Sigmoid colon (tissue), 7 donors: ENCODE results near the gene TMEM26. TPM values are rescaled to one million over a fixed set of nuclear protein-coding genes. Genes with fewer than 3 reads are reported as not detected.

Experiments
- DNase-seq: peaks from one replicate; pipeline ENCODE4 v3.0.0-alpha.2; 2019
- H3K27ac ChIP-seq, 4 donors: fragments of 200-600 bp; sonication (generic); one replicate each; pipeline ENCODE4 v1.5.1; 2016 to 2019; ENCODE audit warnings: mild to moderate bottlenecking in 1 of 4
- H3K27me3 ChIP-seq, 3 donors: fragments of 200-600 bp; sonication (generic); one replicate each; pipeline ENCODE4 v1.5.1; 2019; ENCODE audit warnings: mild to moderate bottlenecking in 1 of 3
- H3K36me3 ChIP-seq, 4 donors: fragments of 200-600 bp; sonication (generic); one replicate each; pipeline ENCODE4 v1.5.1; 2016 to 2019
- H3K4me1 ChIP-seq, 4 donors: fragments of 200-600 bp; sonication (generic); one replicate each; pipeline ENCODE4 v1.5.1; 2017 to 2019
- H3K4me3 ChIP-seq, 4 donors: fragments of 200-600 bp; sonication (generic); one replicate each; pipeline ENCODE4 v1.5.1; 2017 to 2019; ENCODE audit warnings: mild to moderate bottlenecking in 2 of 4, moderate library complexity in 1 of 4
- H3K9me3 ChIP-seq, 4 donors: fragments of 200-600 bp in 3 of 4; sonication (generic) in 3 of 4; one replicate each; pipeline versions ENCODE4 v1.5.1 to v1.6.1; 2013 to 2019
- CTCF ChIP-seq, 4 experiments: fragments of 450-650 bp in 3 of 4; fragments of 200-600 bp in 1 of 4; IDR thresholded peaks; one replicate each; pipeline ENCODE4 v1.5.1; 2016 to 2019; ENCODE audit warnings: antibody characterized with exemption in 4 of 4, mild to moderate bottlenecking in 3 of 4, moderate library complexity in 2 of 4
- EP300 ChIP-seq, 4 donors: sonication (generic); formaldehyde crosslinking; IDR thresholded peaks; one replicate each; pipeline ENCODE4 v1.6.1; 2017; ENCODE audit warnings: antibody characterized with exemption in 4 of 4
- POLR2A ChIP-seq, 2 donors: fragments of 450-650 bp; IDR thresholded peaks; one replicate each; pipeline ENCODE4 v1.6.1; 2016; ENCODE audit warnings: antibody characterized with exemption in 2 of 2, mild to moderate bottlenecking in 2 of 2, moderate library complexity in 2 of 2
- POLR2AphosphoS5 ChIP-seq, 4 donors: sonication (generic); formaldehyde crosslinking; IDR thresholded peaks; one replicate each; pipeline ENCODE4 v1.6.1; 2017; ENCODE audit warnings: antibody characterized with exemption in 4 of 4
- WGBS, 2 donors: extraction: QIAGEN DNeasy Blood & Tissue Kit; methylation state at CpG; one replicate each; pipeline ENCODE4 v1.1.7; 2013; 5-methylcytosine and 5-hydroxymethylcytosine counted together
- intact Hi-C: fragments of 100-400 bp; cut with DNase I; formaldehyde crosslinking; loops from one replicate; pipeline ENCODE4 v1.15.1; 2023
- polyA plus RNA-seq, 3 donors: library from polyadenylated mRNA; stranded (reverse); fragments of 200-250 nt; gene quantifications; one replicate each; pipeline ENCODE4 v1.2.3, GENCODE V29; 2013
- total RNA-seq, 4 donors: library from RNA; depleted of rRNA; stranded (reverse); fragments of >200 nt; gene quantifications; one replicate each; pipeline ENCODE4 v1.1.0, GENCODE V29; 2016
- donor health status: healthy with polysubstance abuse.
- donor health status: Bipolar disorder and iron deficiency.
- donor health status: healthy.

Gene TMEM26
- total and polyA plus RNA-seq, 7 donors: under 0.01 to 2.3 (median 0.36) TPM

GRCh38 chr10:61486738-61487396 is 33.7 kb upstream of the TMEM26 start:
- no peaks in the 10 kb centered on the region for H3K9me3 ChIP-seq
- H3K36me3 ChIP-seq: no peaks in the 10 kb centered on the region
- H3K4me1 ChIP-seq: no peaks in the 10 kb centered on the region
- TF ChIP-seq CTCF (IDR thresholded peaks at IDR 0.05) (no peak), EP300 (IDR thresholded peaks at IDR 0.05) (no peak)
- H3K27me3 ChIP-seq: no peaks in the 10 kb centered on the region
- H3K4me3 ChIP-seq: no peak overlapping the region
- 79 to 89% methylated on average over 2 of the region's 2 CpGs for whole genome bisulfite sequencing, 2 donors
- no peak overlapping the region for H3K27ac ChIP-seq
- no peak for DNase-seq
- intact Hi-C loops: no loop called here

DNA sequence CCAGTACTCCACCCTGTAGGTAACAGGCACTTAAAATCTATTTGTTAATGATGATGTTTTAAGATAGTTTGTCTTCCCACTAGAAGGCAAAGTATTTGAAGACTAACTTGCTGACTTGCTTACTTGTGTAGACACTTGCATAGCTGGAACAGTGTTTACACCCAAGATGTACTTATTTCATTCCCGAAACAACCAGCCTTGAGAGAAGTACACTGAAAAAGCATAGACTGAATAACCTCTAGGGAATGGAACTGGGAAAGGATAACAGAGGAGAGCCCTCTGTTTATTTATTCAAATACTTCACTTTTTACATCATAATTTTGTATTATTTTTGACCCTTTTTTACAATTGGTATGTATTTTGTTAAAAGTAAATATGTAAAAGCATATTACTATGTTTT is 33.1 kb upstream of the TMEM26 start:
- no peak for TF ChIP-seq POLR2A (IDR thresholded peaks at IDR 0.05)
- no peak for TF ChIP-seq EP300 (IDR thresholded peaks at IDR 0.05)
- TF ChIP-seq CTCF (IDR thresholded peaks at IDR 0.05): no peak
- TF ChIP-seq POLR2AphosphoS5 (IDR thresholded peaks at IDR 0.05): no peak
- no peaks in the 10 kb centered on the region for H3K27me3 ChIP-seq
- H3K4me1 ChIP-seq: no peaks in the 10 kb centered on the region
- WGBS, 2 donors: 80 to 86% methylated on average over 1 of the region's 1 CpG
- H3K4me3 ChIP-seq: no peak overlapping the region
- DNase-seq: no peak
- H3K27ac ChIP-seq: no peak overlapping the region
- intact Hi-C loops: no loop called here
- H3K9me3 ChIP-seq: no peaks in the 10 kb centered on the region
- no peaks in the 10 kb centered on the region for H3K36me3 ChIP-seq

DNA sequence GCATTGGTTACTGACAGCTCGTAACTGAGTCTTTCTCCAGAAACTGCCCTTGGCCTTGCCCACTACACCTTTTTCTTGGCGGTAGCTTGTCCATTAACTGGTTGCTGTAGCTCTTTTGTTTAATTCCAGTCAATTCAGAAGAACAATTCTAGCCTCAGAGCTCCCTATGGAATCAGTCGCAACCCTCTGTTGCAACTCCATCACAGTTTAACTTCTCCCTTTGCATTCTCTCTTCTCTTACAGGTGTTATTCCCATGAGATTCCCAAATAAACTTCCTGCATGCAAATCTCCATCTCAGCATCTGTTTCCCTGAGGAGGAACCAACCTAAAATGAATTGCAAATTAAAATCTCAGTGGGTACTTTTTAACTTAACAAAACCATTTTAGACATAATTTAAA is 28.4 kb upstream of the TMEM26 start:
- no peak for DNase-seq
- no peak overlapping the region for H3K27ac ChIP-seq
- WGBS, 2 donors: 71 to 82% methylated on average over 3 of the region's 3 CpGs
- TF ChIP-seq POLR2A (IDR thresholded peaks at IDR 0.05) (no peak), EP300 (IDR thresholded peaks at IDR 0.05) (no peak), POLR2AphosphoS5 (IDR thresholded peaks at IDR 0.05) (no peak), CTCF (IDR thresholded peaks at IDR 0.05) (no peak)
- H3K36me3 ChIP-seq: no peaks in the 10 kb centered on the region
- intact Hi-C loops: no loop called here
- no peaks in the 10 kb centered on the region for H3K27me3 ChIP-seq
- no peak overlapping the region for H3K4me3 ChIP-seq
- no peaks in the 10 kb centered on the region for H3K4me1 ChIP-seq
- no peaks in the 10 kb centered on the region for H3K9me3 ChIP-seq

- Histone ChIP-seq H3K9me3 (no peaks in the 10 kb centered on the region), H3K36me3 (no peaks in the 10 kb centered on the region), H3K27me3 (no peaks in the 10 kb centered on the region), H3K4me1 (no peaks in the 10 kb centered on the region), H3K4me3 (no peak overlapping the region), H3K27ac (no peak overlapping the region)
- DNase-seq: no peak
- WGBS, 2 donors: 42 to 91% methylated on average over 2 of the region's 2 CpGs
- no peak for TF ChIP-seq EP300 (IDR thresholded peaks at IDR 0.05)
- no peak for TF ChIP-seq CTCF (IDR thresholded peaks at IDR 0.05)
- TF ChIP-seq POLR2A (IDR thresholded peaks at IDR 0.05): no peak
- no peak for TF ChIP-seq POLR2AphosphoS5 (IDR thresholded peaks at IDR 0.05)
- intact Hi-C loops: no loop called here
Measured at GRCh38 chr10:61480208-61480607, 27.0 kb upstream of the TMEM26 start.
